ENCODE measurements around the gene PFDN6.
"Not testable (repeated sequence)": the region's sequence is repeated elsewhere in the genome, so short reads cannot be mapped to it uniquely, and the experiment has no call there.

PFDN6 gene

GRCh38 chr6:33273924-33274902, 15.2 kb upstream of the PFDN6 start:
- no peak for DNase-seq (ENCODE audit: low read depth in 2 of 2)

GRCh38 chr6:33275795-33276580, 13.4 kb upstream of the PFDN6 start:
- DNase-seq (ENCODE audit: low read depth in 2 of 2) = not testable (repeated sequence)

- no peak for DNase-seq (ENCODE audit: low read depth in 2 of 2)
Measured at GRCh38 chr6:33276581-33276863, 12.9 kb upstream of the PFDN6 start.

GRCh38 chr6:33276864-33277662, 12.3 kb upstream of the PFDN6 start, which contains the start of gene B3GALT4:
Gene B3GALT4, plus strand, starts transcription at chr6:33277123. Its CDS starts 297 bp downstream, at chr6:33277420.
- peak; percentile 68 to 71 for DNase-seq (ENCODE audit: low read depth in 2 of 2)

- no peak for DNase-seq (ENCODE audit: low read depth in 2 of 2)
Measured at GRCh38 chr6:33277663-33278391, 11.6 kb upstream of the PFDN6 start.

GRCh38 chr6:33278392-33278741, 11.0 kb upstream of the PFDN6 start:
- no peak for DNase-seq (ENCODE audit: low read depth in 2 of 2)

- no peak for DNase-seq (ENCODE audit: low read depth in 2 of 2)
Measured at GRCh38 chr6:33278810-33279209, 10.6 kb upstream of the PFDN6 start.

GRCh38 chr6:33279257-33279695, 10.1 kb upstream of the PFDN6 start:
- no peak for DNase-seq (ENCODE audit: low read depth in 2 of 2)

- no peak for DNase-seq (ENCODE audit: low read depth in 2 of 2)
Measured at GRCh38 chr6:33279971-33280511, 9.4 kb upstream of the PFDN6 start.

GRCh38 chr6:33280539-33280938, 8.9 kb upstream of the PFDN6 start:
- DNase-seq (ENCODE audit: low read depth in 2 of 2) = no peak

- DNase-seq (ENCODE audit: low read depth in 2 of 2) = not testable (repeated sequence)
Measured at GRCh38 chr6:33285214-33285613, 4.2 kb upstream of the PFDN6 start.

GRCh38 chr6:33286946-33287914, 2.2 kb upstream of the PFDN6 start:
- DNase-seq (ENCODE audit: low read depth in 2 of 2) = no peak

- DNase-seq (ENCODE audit: low read depth in 2 of 2) = no peak
Measured at GRCh38 chr6:33288141-33288920, 1.1 kb upstream of the PFDN6 start.

- no peak for DNase-seq (ENCODE audit: low read depth in 2 of 2)
Measured at GRCh38 chr6:33289784-33290315, 449 bp downstream of the PFDN6 start.

GRCh38 chr6:33290459-33290858, 1.1 kb downstream of the PFDN6 start:
- no peak for DNase-seq (ENCODE audit: low read depth in 2 of 2)

GRCh38 chr6:33292996-33293682, 3.7 kb downstream of the PFDN6 start:
- no peak for DNase-seq (ENCODE audit: low read depth in 2 of 2)

GRCh38 chr6:33294086-33294823, 4.9 kb downstream of the PFDN6 start:
- DNase-seq (ENCODE audit: low read depth in 2 of 2) = no peak

All from stimulated activated CD4-positive, alpha-beta T cell treated with anti-CD3 and anti-CD28 coated beads, Interleukin-15, amount 100 ng/mL, for 48 hours (primary cell).